ENCODE measurements around the gene TAS2R39.

GRCh38 chr7:143185551-143185950, 2.3 kb downstream of the TAS2R39 start:
- no peak for TF ChIP-seq YY1 (IDR thresholded peaks at IDR 0.05; ENCODE audit: low read depth)
- no peak for TF ChIP-seq RAD21 (IDR thresholded peaks at IDR 0.05; ENCODE audit: low read depth)
- TF ChIP-seq EP300 (IDR thresholded peaks at IDR 0.05; ENCODE audit: borderline replicate concordance): no peak
- TF ChIP-seq REST (IDR thresholded peaks at IDR 0.05; ENCODE audit: low read depth): no peak
- TF ChIP-seq TAF1 (IDR thresholded peaks at IDR 0.05; ENCODE audit: low read depth): no peak

Data from Ishikawa (cell line).